ENCODE measurements around the gene RPL39L. TPM values are rescaled to one million over a fixed set of nuclear protein-coding genes. Genes with fewer than 3 reads are reported as not detected.

The RPL39L gene
- total RNA-seq, 2 donors from 2014 or later, result 11.9 to 12.7 TPM

- H3K4me1 ChIP-seq, result peaks cover 0 to 51% of the 10 kb centered on the region in 2 donors
- no peaks in the 10 kb centered on the region for H3K9me3 ChIP-seq
- no peak for DNase-seq (ENCODE audit: low spot score)
- no peak for TF ChIP-seq CTCF (IDR thresholded peaks at IDR 0.05)
- H3K27me3 ChIP-seq, result no peaks in the 10 kb centered on the region
- H3K36me3 ChIP-seq, result no peaks in the 10 kb centered on the region
- H3K27ac ChIP-seq, result peak overlapping the region; percentile 61 to 73
- H3K4me3 ChIP-seq, result no peak overlapping the region
Measured at GRCh38 chr3:187105700-187106099, 33.6 kb downstream of the RPL39L start.

GRCh38 chr3:187104933-187105332 is 34.4 kb downstream of the RPL39L start:
- no peak for TF ChIP-seq CTCF (IDR thresholded peaks at IDR 0.05)
- peak overlapping the region; percentile 61 to 73 for H3K27ac ChIP-seq

GRCh38 chr3:187104342-187104741 is 35.0 kb downstream of the RPL39L start:
- Histone ChIP-seq H3K9me3 (no peaks in the 10 kb centered on the region), H3K27me3 (no peaks in the 10 kb centered on the region), H3K4me3 (no peak overlapping the region), H3K4me1 (peaks cover 0 to 51% of the 10 kb centered on the region in 2 donors), H3K36me3 (no peaks in the 10 kb centered on the region), H3K27ac (peak overlapping the region; percentile 61 to 73)
- DNase-seq (ENCODE audit: low spot score), result no peak
- no peak for TF ChIP-seq CTCF (IDR thresholded peaks at IDR 0.05)

More at GRCh38 chr3:187104933-187105332, 34.4 kb downstream of the RPL39L start:
- DNase-seq (ENCODE audit: low spot score), result peak; percentile 62
- Histone ChIP-seq H3K4me1 (peaks cover 0 to 51% of the 10 kb centered on the region in 2 donors), H3K36me3 (no peaks in the 10 kb centered on the region), H3K9me3 (no peaks in the 10 kb centered on the region), H3K4me3 (peak overlapping the region in 1 of 2 donors; percentile 12), H3K27me3 (no peaks in the 10 kb centered on the region)

GRCh38 chr3:187103251-187103650 is 36.0 kb downstream of the RPL39L start:
- Histone ChIP-seq H3K9me3 (no peaks in the 10 kb centered on the region), H3K27ac (no peak overlapping the region), H3K27me3 (no peaks in the 10 kb centered on the region), H3K36me3 (no peaks in the 10 kb centered on the region), H3K4me3 (no peak overlapping the region), H3K4me1 (peaks cover 0 to 51% of the 10 kb centered on the region in 2 donors)
- no peak for TF ChIP-seq CTCF (IDR thresholded peaks at IDR 0.05)
- DNase-seq (ENCODE audit: low spot score), result no peak

- no peak for DNase-seq (ENCODE audit: low spot score)
- TF ChIP-seq CTCF (IDR thresholded peaks at IDR 0.05), result no peak
Measured at GRCh38 chr3:187102073-187102634, 37.1 kb downstream of the RPL39L start.

More at GRCh38 chr3:187102073-187102634, 37.1 kb downstream of the RPL39L start:
- H3K36me3 ChIP-seq, result no peaks in the 10 kb centered on the region
- no peaks in the 10 kb centered on the region for H3K27me3 ChIP-seq
- peaks cover 0 to 46% of the 10 kb centered on the region in 2 donors for H3K4me1 ChIP-seq
- peak overlapping the region in 1 of 2 donors; percentile 27 for H3K4me3 ChIP-seq
- peak overlapping the region; percentile 61 to 66 for H3K27ac ChIP-seq
- peaks cover 0 to 6% of the 10 kb centered on the region in 2 donors for H3K9me3 ChIP-seq

All from right atrium auricular region (tissue), 2 donors.